Duodenal mucosa (tissue), 2 donors: ENCODE data around the gene RFX3.

Experiments
- H3K27ac ChIP-seq: one replicate; pipeline ENCODE4 v1.7.0; 2013; ENCODE audit warnings: low read depth, low read length
- H3K27me3 ChIP-seq, 2 donors: one replicate each; pipeline ENCODE4 v1.7.0; 2013; ENCODE audit warnings: low read length in 2 of 2, control low read depth in 1 of 2; ENCODE audit not compliant: insufficient read depth in 2 of 2, control insufficient read depth in 1 of 2
- H3K36me3 ChIP-seq, 2 donors: one replicate each; pipeline ENCODE4 v1.7.0; 2013; ENCODE audit warnings: low read length in 2 of 2, control low read depth in 1 of 2; ENCODE audit not compliant: insufficient read depth in 2 of 2, control insufficient read depth in 1 of 2
- H3K4me1 ChIP-seq, 2 donors: one replicate each; pipeline ENCODE4 v1.7.0; 2013; ENCODE audit warnings: low read length in 2 of 2, control low read depth in 1 of 2; ENCODE audit not compliant: insufficient read depth in 2 of 2, control insufficient read depth in 1 of 2
- H3K4me3 ChIP-seq, 2 donors: one replicate each; pipeline ENCODE4 v1.7.0; 2013; ENCODE audit warnings: low read length in 2 of 2, low read depth in 1 of 2
- H3K9ac ChIP-seq, 2 donors: one replicate each; pipeline ENCODE4 v1.7.0; 2013; ENCODE audit warnings: low read length in 2 of 2, low read depth in 1 of 2
- H3K9me3 ChIP-seq, 2 donors: one replicate each; pipeline ENCODE4 v1.7.0; 2013; ENCODE audit warnings: low read length in 2 of 2, control low read depth in 1 of 2; ENCODE audit not compliant: control insufficient read depth in 1 of 2

The RFX3 gene

DNA sequence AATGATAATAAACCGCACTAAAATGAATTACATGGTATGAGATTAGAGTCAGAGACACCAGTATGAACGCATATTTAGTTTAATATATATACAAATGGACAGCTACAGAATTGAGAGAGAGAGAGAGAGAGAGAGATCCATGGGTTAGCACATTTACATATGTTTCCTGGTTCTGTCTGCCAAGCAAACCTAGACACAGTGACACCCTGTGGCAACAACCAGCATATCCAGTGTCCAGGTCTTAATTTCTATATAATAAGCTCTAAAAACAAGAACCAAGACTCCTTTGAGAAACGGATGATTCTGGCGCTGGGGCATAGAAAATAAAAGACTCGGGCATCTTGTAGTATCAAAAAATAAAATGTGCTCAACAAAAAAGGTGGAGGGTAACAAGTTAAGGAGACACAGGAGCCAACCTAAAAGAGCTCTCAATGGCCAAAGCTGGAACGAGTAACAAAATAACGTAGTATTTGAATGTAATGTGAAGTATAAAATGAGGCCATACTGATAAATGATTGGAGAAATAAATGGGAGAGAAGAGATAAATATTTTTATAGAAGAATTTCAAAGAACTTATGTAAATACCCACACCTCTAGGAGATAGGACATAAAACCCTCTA lies 84.5 kb downstream of the RFX3 start:
- Histone ChIP-seq H3K4me3 (no peak overlapping the region), H3K27ac (no peak overlapping the region), H3K27me3 (no peaks in the 10 kb centered on the region), H3K9ac (no peak overlapping the region), H3K36me3 (no peaks in the 10 kb centered on the region), H3K4me1 (no peaks in the 10 kb centered on the region), H3K9me3 (no peaks in the 10 kb centered on the region)

DNA sequence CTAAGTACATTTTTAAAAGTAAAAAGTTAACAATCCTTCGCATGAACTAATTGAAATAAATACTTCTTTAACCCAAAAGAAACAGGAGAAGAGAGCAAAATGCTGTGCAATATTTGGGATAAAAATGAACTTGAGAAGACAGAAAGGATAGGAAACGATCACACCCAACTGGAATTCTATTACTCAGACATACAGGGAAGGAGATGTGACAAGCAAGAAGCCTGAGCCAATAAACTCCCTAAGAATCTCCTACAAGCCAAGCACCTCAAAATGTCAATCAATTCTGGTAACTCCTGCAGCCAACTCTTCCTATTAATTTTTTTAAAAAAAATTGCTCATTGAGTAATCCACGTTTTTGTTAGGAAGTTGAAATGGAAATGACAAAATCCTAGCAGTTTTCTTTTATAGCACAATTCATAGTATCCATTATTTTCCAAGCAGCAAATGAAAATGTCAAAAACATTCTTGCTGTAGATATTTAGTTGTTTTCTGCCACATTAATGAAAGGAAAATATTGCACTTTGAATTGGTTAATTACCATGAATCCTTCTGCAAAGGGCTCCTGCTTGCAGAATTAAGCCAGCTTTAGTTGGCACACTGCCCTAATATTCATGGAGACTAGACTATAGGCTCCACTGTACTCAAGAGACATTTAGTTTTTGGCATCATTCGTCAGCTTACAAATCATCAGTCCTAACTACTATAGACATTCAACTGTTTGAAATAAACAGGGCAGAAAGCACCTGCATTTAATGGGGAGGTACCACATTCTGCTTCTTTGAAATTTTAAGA lies 89.0 kb downstream of the RFX3 start:
- H3K27ac ChIP-seq = no peak overlapping the region
- no peak overlapping the region for H3K4me3 ChIP-seq
- no peaks in the 10 kb centered on the region for H3K36me3 ChIP-seq
- no peaks in the 10 kb centered on the region for H3K27me3 ChIP-seq
- H3K4me1 ChIP-seq = no peaks in the 10 kb centered on the region
- H3K9me3 ChIP-seq = no peaks in the 10 kb centered on the region
- H3K9ac ChIP-seq = no peak overlapping the region

DNA sequence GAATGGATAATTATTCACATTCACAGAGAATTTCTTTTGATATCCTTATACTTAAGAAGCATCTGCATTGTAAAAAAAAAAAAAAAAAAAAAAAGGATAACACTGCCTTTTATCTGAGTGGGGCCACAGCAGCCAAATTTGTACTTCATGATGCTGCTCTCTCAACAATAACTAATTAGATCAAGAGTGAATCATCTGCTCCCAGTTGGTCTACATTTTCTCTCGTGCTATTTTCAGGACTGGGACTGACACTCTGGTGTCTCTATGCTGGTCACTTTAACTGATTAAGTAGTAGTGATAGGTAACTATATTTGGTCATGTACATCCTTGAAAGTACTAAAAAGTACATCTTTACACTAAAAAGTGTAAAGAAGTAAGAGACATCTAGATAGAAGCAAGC lies 90.1 kb downstream of the RFX3 start:
- Histone ChIP-seq H3K9ac (no peak overlapping the region), H3K4me1 (no peaks in the 10 kb centered on the region), H3K27me3 (no peaks in the 10 kb centered on the region), H3K4me3 (no peak overlapping the region), H3K36me3 (no peaks in the 10 kb centered on the region), H3K27ac (no peak overlapping the region), H3K9me3 (no peaks in the 10 kb centered on the region)

- no peaks in the 10 kb centered on the region for H3K36me3 ChIP-seq
- H3K9ac ChIP-seq = no peak overlapping the region
- H3K27me3 ChIP-seq = no peaks in the 10 kb centered on the region
- no peaks in the 10 kb centered on the region for H3K4me1 ChIP-seq
- H3K27ac ChIP-seq = no peak overlapping the region
- H3K4me3 ChIP-seq = no peak overlapping the region
- H3K9me3 ChIP-seq = no peaks in the 10 kb centered on the region
Observed at GRCh38 chr9:3434594-3434993, 91.2 kb downstream of the RFX3 start.

GRCh38 chr9:3433754-3434153 lies 92.0 kb downstream of the RFX3 start:
- no peaks in the 10 kb centered on the region for H3K4me1 ChIP-seq

DNA sequence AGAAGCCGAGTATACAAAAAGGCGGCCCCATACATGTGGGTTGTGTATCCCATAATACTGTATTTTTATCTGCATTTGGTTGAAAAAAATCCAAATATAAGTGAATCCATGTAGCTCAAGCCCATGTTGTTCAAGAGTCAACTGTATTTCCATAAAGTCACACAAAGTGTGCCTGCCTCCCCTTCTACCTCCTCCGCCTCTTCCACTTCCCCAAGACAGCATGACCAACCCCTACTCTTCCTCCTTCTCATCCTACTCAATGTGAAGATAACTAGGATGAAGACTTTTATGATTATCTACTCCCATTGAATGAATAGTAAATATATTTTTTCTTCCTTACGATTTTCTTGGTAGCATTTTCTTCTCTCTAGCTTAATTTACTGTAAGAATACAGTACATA lies 92.7 kb downstream of the RFX3 start:
- no peak overlapping the region for H3K9ac ChIP-seq
- no peaks in the 10 kb centered on the region for H3K36me3 ChIP-seq
- H3K4me3 ChIP-seq = no peak overlapping the region
- no peaks in the 10 kb centered on the region for H3K27me3 ChIP-seq
- no peaks in the 10 kb centered on the region for H3K9me3 ChIP-seq
- no peak overlapping the region for H3K27ac ChIP-seq
- no peaks in the 10 kb centered on the region for H3K4me1 ChIP-seq

More at GRCh38 chr9:3433754-3434153, 92.0 kb downstream of the RFX3 start:
- Histone ChIP-seq H3K9me3 (no peaks in the 10 kb centered on the region), H3K9ac (no peak overlapping the region), H3K4me3 (no peak overlapping the region), H3K36me3 (no peaks in the 10 kb centered on the region), H3K27me3 (no peaks in the 10 kb centered on the region), H3K27ac (no peak overlapping the region)

- no peak overlapping the region for H3K9ac ChIP-seq
- H3K4me1 ChIP-seq = no peaks in the 10 kb centered on the region
- H3K4me3 ChIP-seq = no peak overlapping the region
- no peaks in the 10 kb centered on the region for H3K27me3 ChIP-seq
- no peaks in the 10 kb centered on the region for H3K36me3 ChIP-seq
- no peak overlapping the region for H3K27ac ChIP-seq
- H3K9me3 ChIP-seq = no peaks in the 10 kb centered on the region
Observed at GRCh38 chr9:3431890-3432289, 93.9 kb downstream of the RFX3 start.

- no peaks in the 10 kb centered on the region for H3K36me3 ChIP-seq
- H3K27ac ChIP-seq = no peak overlapping the region
- no peak overlapping the region for H3K4me3 ChIP-seq
- no peak overlapping the region for H3K9ac ChIP-seq
- no peaks in the 10 kb centered on the region for H3K4me1 ChIP-seq
- H3K27me3 ChIP-seq = no peaks in the 10 kb centered on the region
- H3K9me3 ChIP-seq = no peaks in the 10 kb centered on the region
Observed at GRCh38 chr9:3419893-3420292, 105.9 kb downstream of the RFX3 start.

- no peaks in the 10 kb centered on the region for H3K27me3 ChIP-seq
- no peaks in the 10 kb centered on the region for H3K9me3 ChIP-seq
- no peak overlapping the region for H3K27ac ChIP-seq
- H3K9ac ChIP-seq = no peak overlapping the region
- no peaks in the 10 kb centered on the region for H3K36me3 ChIP-seq
- H3K4me1 ChIP-seq = no peaks in the 10 kb centered on the region
- no peak overlapping the region for H3K4me3 ChIP-seq
Observed at GRCh38 chr9:3415906-3416305, 109.9 kb downstream of the RFX3 start.

GRCh38 chr9:3413984-3414383 lies 111.8 kb downstream of the RFX3 start:
- Histone ChIP-seq H3K9me3 (no peaks in the 10 kb centered on the region), H3K9ac (no peak overlapping the region), H3K36me3 (no peaks in the 10 kb centered on the region), H3K27ac (no peak overlapping the region), H3K27me3 (no peaks in the 10 kb centered on the region), H3K4me1 (no peaks in the 10 kb centered on the region), H3K4me3 (no peak overlapping the region)
